ENCODE measurements around the gene ARHGDIG. TPM values are rescaled to one million over a fixed set of nuclear protein-coding genes. Genes with fewer than 3 reads are reported as not detected.
"Not testable (repeated sequence)": the region's sequence is repeated elsewhere in the genome, so short reads cannot be mapped to it uniquely, and the experiment has no call there.

ARHGDIG gene
- total RNA-seq, 4 donors from 2014 or later: 2.1 TPM; not detected in 3

- Histone ChIP-seq H3K9me3 (no peaks in the 10 kb centered on the region), H3K36me3 (no peaks in the 10 kb centered on the region), H3K4me3 (no peak overlapping the region), H3K4me1 (no peaks in the 10 kb centered on the region), H3K27ac (no peak overlapping the region), H3K27me3 (no peaks in the 10 kb centered on the region)
- TF ChIP-seq POLR2A (IDR thresholded peaks at IDR 0.05): no peak
- TF ChIP-seq, protein P1, sequence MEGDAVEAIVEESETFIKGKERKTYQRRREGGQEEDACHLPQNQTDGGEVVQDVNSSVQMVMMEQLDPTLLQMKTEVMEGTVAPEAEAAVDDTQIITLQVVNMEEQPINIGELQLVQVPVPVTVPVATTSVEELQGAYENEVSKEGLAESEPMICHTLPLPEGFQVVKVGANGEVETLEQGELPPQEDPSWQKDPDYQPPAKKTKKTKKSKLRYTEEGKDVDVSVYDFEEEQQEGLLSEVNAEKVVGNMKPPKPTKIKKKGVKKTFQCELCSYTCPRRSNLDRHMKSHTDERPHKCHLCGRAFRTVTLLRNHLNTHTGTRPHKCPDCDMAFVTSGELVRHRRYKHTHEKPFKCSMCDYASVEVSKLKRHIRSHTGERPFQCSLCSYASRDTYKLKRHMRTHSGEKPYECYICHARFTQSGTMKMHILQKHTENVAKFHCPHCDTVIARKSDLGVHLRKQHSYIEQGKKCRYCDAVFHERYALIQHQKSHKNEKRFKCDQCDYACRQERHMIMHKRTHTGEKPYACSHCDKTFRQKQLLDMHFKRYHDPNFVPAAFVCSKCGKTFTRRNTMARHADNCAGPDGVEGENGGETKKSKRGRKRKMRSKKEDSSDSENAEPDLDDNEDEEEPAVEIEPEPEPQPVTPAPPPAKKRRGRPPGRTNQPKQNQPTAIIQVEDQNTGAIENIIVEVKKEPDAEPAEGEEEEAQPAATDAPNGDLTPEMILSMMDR (IDR thresholded peaks at IDR 0.05): no peak
- DNase-seq: no peak
- intact Hi-C loops (cut with DNase I; ENCODE audit: low total_unique reads): no loop called here
Measured at GRCh38 chr16:266258-267164, 13.9 kb upstream of the ARHGDIG start.

DNA sequence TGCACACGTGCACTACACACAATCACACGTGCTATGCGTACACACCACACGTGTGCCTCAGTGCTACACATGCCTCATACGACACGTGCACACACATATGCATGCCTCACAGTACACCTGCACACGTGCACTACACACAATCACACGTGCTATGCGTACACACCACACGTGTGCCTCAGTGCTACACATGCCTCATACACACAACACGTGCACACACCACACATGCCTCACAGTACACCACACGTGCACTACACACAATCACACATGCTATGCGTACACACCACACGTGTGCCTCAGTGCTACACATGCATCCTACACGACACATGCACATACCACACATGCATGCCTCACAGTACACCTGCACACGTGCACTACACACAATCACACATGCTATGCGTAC lies 12.8 kb upstream of the ARHGDIG start:
- H3K4me3 ChIP-seq; DNase-seq; H3K9me3 ChIP-seq; H3K27ac ChIP-seq; H3K27me3 ChIP-seq; intact Hi-C loops (cut with DNase I; ENCODE audit: low total_unique reads); H3K4me1 ChIP-seq; H3K36me3 ChIP-seq: not testable (repeated sequence)

DNA sequence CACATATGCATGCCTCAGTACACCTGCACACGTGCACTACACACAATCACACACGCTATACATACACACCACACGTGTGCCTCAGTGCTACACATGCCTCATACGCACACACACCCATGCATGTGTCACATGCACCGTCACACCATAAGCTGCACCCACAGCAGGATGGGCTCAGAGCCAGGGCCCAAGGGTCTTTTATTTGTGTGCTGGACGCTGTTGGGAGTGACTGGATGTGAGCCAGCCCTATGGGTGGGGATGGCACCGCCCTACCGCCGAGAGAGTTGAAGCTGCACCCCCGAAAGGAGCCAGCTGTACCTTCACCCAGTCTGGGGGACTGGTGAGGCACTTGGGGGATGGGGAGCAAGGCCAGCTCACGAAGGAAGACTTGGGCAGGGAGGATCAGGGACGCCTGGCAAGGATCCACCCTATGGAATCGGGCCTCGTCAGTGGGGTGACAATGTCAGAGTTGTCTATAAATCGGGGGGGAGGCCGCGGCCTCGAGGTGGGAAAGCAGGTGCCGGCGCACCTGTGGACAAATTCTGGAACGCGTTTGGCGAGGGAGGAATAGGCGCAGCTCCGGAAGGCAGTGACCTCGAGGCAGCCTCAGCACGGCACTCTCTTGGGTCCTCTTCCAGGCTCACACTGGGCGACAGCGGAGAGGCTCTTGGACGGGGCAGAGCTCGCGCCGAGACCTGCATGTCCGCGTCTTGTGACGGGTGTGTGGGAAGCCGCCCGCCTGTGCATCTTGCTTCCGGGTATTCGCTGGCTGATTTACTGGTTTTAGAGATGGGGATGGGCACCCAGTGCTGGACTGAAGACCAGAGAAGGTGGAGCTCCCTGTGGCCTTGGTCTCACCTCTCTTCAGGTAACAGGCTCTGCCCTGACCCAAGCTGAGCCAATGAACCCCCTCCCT lies 12.0 kb upstream of the ARHGDIG start:
- intact Hi-C loops (cut with DNase I; ENCODE audit: low total_unique reads): no loop called here
- Histone ChIP-seq H3K36me3 (no peaks in the 10 kb centered on the region), H3K4me1 (no peaks in the 10 kb centered on the region), H3K27ac (no peak overlapping the region), H3K4me3 (no peak overlapping the region), H3K9me3 (no peaks in the 10 kb centered on the region), H3K27me3 (no peaks in the 10 kb centered on the region)
- DNase-seq: no peak
- TF ChIP-seq POLR2A (IDR thresholded peaks at IDR 0.05): no peak
- TF ChIP-seq, protein P1 (IDR thresholded peaks at IDR 0.05): no peak

DNA sequence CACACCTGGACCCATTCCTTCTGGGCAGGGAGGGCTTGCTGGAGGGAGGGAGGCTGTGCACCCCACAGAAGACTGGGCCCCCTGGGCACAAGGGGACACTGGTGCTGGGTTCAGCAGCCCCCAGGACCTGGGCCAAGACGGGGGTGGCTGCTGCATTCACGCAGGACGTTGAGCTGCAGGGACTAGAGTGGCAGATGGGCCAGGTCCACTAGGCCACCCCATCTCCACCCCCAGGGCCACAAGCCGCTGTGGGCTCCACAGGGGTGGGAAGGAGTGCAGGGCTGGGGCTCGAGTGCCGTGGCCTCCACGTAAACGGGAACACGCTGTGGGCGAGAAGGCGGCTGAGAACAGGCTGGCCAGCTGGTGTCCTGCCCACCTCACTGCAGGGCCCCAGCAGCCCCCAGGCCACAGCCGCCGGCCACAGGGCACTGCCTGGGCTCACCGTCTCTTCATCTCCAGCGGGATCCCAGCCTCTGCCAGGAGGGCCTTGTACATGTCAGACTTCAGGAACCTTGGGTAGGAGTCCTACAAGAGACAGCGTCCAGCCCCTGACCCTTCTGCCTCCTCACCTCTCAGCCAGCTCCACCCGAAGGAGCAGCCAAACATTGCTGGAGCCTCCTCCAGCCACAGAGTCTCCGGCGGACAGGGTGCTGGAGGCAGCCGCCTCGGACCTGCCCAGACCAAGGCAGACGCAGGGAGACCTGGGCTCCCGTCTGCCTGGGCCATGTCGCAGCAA lies 11.2 kb upstream of the ARHGDIG start:
- intact Hi-C loops (cut with DNase I; ENCODE audit: low total_unique reads): no loop called here
- H3K27me3 ChIP-seq: no peaks in the 10 kb centered on the region
- no peak overlapping the region for H3K27ac ChIP-seq
- no peak overlapping the region for H3K4me3 ChIP-seq
- H3K36me3 ChIP-seq: no peaks in the 10 kb centered on the region
- H3K9me3 ChIP-seq: no peaks in the 10 kb centered on the region
- H3K4me1 ChIP-seq: no peaks in the 10 kb centered on the region
- DNase-seq: no peak
- TF ChIP-seq, protein P1 (IDR thresholded peaks at IDR 0.05): no peak
- no peak for TF ChIP-seq POLR2A (IDR thresholded peaks at IDR 0.05)

All from uterus (tissue), 4 donors.